Measurements from ENCODE around the gene EPB41L3. TPM values are rescaled to one million over a fixed set of nuclear protein-coding genes. Genes with fewer than 3 reads are reported as not detected.

EPB41L3 gene
- total and polyA plus RNA-seq, 2 experiments from 2014 or later = 20.8 to 22.2 TPM

DNA sequence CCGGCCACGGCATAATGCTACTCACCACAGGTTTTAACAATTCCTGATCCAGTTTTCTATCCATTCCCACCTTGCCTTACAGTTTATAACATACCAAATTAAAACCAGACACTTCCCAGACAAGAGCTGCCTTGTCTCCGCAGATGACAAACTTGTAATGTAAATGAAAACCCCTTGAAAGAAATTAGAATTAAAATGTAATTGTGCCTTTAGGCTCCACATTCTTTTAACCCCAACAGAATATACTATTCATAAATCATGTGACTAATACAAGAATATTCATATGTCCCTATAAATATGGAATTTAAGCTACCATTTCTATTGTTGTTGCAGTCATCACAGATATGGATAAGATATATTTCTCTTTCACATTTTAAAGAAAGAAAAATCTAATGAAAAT lies 178.4 kb downstream of the EPB41L3 start:
- in situ Hi-C loops (cut with MboI) = no loop called here
- H3K36me3 ChIP-seq (ENCODE audit: low read depth) = no peaks in the 10 kb centered on the region
- H3K79me2 ChIP-seq (ENCODE audit: insufficient read depth) = no peaks in the 10 kb centered on the region

DNA sequence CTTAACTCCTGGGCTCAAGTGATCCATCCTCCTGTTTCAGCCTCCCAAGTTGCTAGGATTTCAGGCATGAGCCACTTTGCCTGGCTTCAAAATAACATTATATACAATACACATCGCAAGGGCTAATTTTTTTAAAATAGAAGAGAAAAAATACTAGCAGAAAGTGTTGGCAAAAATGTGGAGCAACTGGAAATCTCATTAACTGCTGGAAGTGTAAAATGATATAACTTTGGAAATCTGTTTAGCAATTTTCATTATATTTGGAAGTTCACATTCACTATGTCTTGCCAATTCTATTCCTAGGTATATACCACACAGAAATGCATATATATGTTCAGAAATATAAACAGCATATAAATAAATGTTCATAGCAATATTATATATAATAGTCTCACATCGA lies 193.2 kb downstream of the EPB41L3 start:
- H3K9me3 ChIP-seq (ENCODE audit: low read depth) = no peaks in the 10 kb centered on the region
- H3K4me2 ChIP-seq (ENCODE audit: unreplicated experiment) = no peak overlapping the region
- no peak overlapping the region for H3K27ac ChIP-seq
- H2AFZ ChIP-seq = no peak overlapping the region
- TF ChIP-seq EZH2phosphoT487 (IDR thresholded peaks at IDR 0.05; ENCODE audit: insufficient read depth, low read depth) (no peak), EZH2 (IDR thresholded peaks at IDR 0.05; ENCODE audit: insufficient read depth, poor library complexity, severe bottlenecking) (no peak)
- no peaks in the 10 kb centered on the region for H4K20me1 ChIP-seq (ENCODE audit: insufficient read depth)
- DNase-seq = no peak
- no peaks in the 10 kb centered on the region for H3K9me2 ChIP-seq (ENCODE audit: insufficient read depth)
- no peaks in the 10 kb centered on the region for H3K27me3 ChIP-seq (replicated peaks; ENCODE audit: insufficient read depth)
- no peaks in the 10 kb centered on the region for H3K79me2 ChIP-seq (ENCODE audit: insufficient read depth)
- 61 to 62% methylated on average over 2 of the region's 2 CpGs for WGBS, 2 experiments (ENCODE audit: low coverage in 1 of 2, low lambda C conversion rate in 2 of 2, missing lambda C conversion rate in 2 of 2)
- H3K4me3 ChIP-seq = no peak overlapping the region
- no peaks in the 10 kb centered on the region for H3K4me1 ChIP-seq (ENCODE audit: insufficient read depth)
- in situ Hi-C loops (cut with MboI) = no loop called here
- H3K9ac ChIP-seq = no peak overlapping the region
- no peaks in the 10 kb centered on the region for H3F3A ChIP-seq (ENCODE audit: insufficient read depth)
- H3K36me3 ChIP-seq (ENCODE audit: low read depth) = no peaks in the 10 kb centered on the region

More for the DNA sequence above, 178.4 kb downstream of the EPB41L3 start:
- Histone ChIP-seq H3K9ac (no peak overlapping the region), H3K9me3 (ENCODE audit: low read depth) (no peaks in the 10 kb centered on the region), H3K27ac (no peak overlapping the region), H3K9me2 (ENCODE audit: insufficient read depth) (no peaks in the 10 kb centered on the region), H3K4me3 (no peak overlapping the region), H2AFZ (no peak overlapping the region), H3F3A (ENCODE audit: insufficient read depth) (no peaks in the 10 kb centered on the region), H4K20me1 (ENCODE audit: insufficient read depth) (no peaks in the 10 kb centered on the region), H3K4me2 (ENCODE audit: unreplicated experiment) (no peak overlapping the region), H3K4me1 (ENCODE audit: insufficient read depth) (no peaks in the 10 kb centered on the region), H3K27me3 (replicated peaks; ENCODE audit: insufficient read depth) (no peaks in the 10 kb centered on the region; the same call in 1 of the 2 replicates)
- DNase-seq = no peak
- no peak for TF ChIP-seq EZH2 (IDR thresholded peaks at IDR 0.05; ENCODE audit: insufficient read depth, poor library complexity, severe bottlenecking)
- TF ChIP-seq EZH2phosphoT487 (IDR thresholded peaks at IDR 0.05; ENCODE audit: insufficient read depth, low read depth) = no peak
- 25 to 26% methylated on average over 3 of the region's 3 CpGs for WGBS, 2 experiments (ENCODE audit: low coverage in 1 of 2, low lambda C conversion rate in 2 of 2, missing lambda C conversion rate in 2 of 2)

Other genes with a start within 250 kb of the EPB41L3 start
- 9.5 and 10.6 TPM in 2 replicates for gene ZBTB14, start 248.3 kb downstream of the EPB41L3 start, total RNA-seq (2014; rRNA removed; shearing (Covaris generic))
- gene ZBTB14, start 248.3 kb downstream of the EPB41L3 start, polyA plus RNA-seq (2016; fragmentation: Nextera tagmentation; extraction: Ambion mirVana) = 8.3 and 9.6 TPM in 2 replicates

Data from GM23248 (cell line).